ENCODE results near the gene FAM110D.

DNA sequence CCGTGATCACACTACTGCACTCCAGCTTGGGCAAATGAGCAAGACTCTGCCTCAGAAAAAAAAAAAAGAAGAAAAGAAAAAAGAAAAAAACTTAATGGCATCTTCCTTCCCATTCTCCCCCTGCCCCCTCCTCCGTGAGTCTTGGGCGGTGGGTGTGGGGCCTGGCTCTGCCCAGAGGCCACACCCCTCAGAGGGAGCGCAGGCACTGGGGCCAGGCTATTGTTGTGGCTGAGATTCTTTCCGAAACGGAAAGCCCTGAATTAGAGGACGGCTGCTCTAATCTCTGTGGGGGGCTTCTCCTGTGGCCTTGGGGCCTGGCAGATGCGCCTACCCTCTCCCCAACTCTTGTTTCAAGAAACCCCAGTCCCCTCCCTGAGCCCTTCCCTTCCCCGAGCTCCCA is 4.1 kb upstream of the FAM110D start:
- TF ChIP-seq, protein P1, sequence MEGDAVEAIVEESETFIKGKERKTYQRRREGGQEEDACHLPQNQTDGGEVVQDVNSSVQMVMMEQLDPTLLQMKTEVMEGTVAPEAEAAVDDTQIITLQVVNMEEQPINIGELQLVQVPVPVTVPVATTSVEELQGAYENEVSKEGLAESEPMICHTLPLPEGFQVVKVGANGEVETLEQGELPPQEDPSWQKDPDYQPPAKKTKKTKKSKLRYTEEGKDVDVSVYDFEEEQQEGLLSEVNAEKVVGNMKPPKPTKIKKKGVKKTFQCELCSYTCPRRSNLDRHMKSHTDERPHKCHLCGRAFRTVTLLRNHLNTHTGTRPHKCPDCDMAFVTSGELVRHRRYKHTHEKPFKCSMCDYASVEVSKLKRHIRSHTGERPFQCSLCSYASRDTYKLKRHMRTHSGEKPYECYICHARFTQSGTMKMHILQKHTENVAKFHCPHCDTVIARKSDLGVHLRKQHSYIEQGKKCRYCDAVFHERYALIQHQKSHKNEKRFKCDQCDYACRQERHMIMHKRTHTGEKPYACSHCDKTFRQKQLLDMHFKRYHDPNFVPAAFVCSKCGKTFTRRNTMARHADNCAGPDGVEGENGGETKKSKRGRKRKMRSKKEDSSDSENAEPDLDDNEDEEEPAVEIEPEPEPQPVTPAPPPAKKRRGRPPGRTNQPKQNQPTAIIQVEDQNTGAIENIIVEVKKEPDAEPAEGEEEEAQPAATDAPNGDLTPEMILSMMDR (IDR thresholded peaks at IDR 0.05; ENCODE audit: low read depth, low read length, poor library complexity, severe bottlenecking): no peak
- no peak for TF ChIP-seq EZH2phosphoT487 (IDR thresholded peaks at IDR 0.05; ENCODE audit: borderline replicate concordance, low read length)
